Peyer's patch (tissue), 4 donors: ENCODE measurements around the gene MAGEE1. TPM values are rescaled to one million over a fixed set of nuclear protein-coding genes. Genes with fewer than 3 reads are reported as not detected.

Experiments used
- DNase-seq, 3 donors: peaks; one replicate each; pipeline ENCODE4 v3.0.0-alpha.2; 2017 to 2019
- H3K27ac ChIP-seq, 4 donors: fragments of 200-600 bp; sonication (generic); one replicate each; pipeline ENCODE4 v1.5.1; 2016 to 2019
- H3K27me3 ChIP-seq, 2 donors: fragments of 200-600 bp; sonication (generic); one replicate each; pipeline ENCODE4 v1.5.1; 2019
- H3K36me3 ChIP-seq, 3 donors: fragments of 200-600 bp; sonication (generic); one replicate each; pipeline ENCODE4 v1.5.1; 2016 to 2019
- H3K4me1 ChIP-seq, 4 donors: fragments of 200-600 bp; sonication (generic); one replicate each; pipeline ENCODE4 v1.5.1; 2016 to 2019
- H3K4me3 ChIP-seq, 4 donors: fragments of 200-600 bp; sonication (generic); 1 replicate in 3 of 4; 2 replicates in 1 of 4; pipeline ENCODE4 v1.5.1; 2016 to 2019; ENCODE audit warnings: mild to moderate bottlenecking in 1 of 4
- H3K9me3 ChIP-seq, 4 donors: fragments of 200-600 bp; sonication (generic); one replicate each; pipeline ENCODE4 v1.5.1; 2016 to 2019; ENCODE audit warnings: mild to moderate bottlenecking in 1 of 4
- POLR2A ChIP-seq, 2 donors: fragments of 450-650 bp; IDR thresholded peaks; one replicate each; pipeline ENCODE4 v1.5.1; 2017; ENCODE audit warnings: antibody characterized with exemption in 2 of 2, mild to moderate bottlenecking in 2 of 2, moderate library complexity in 2 of 2
- total RNA-seq, 4 donors: library from RNA; depleted of rRNA; stranded (reverse); fragments of >200 nt; gene quantifications; one replicate each; pipeline ENCODE4 v1.1.0, GENCODE V29; 2016
- TF ChIP-seq, protein P1 (sequence below), 6 experiments: fragments of 450-650 bp in 4 of 6; fragments of 200-600 bp in 2 of 6; sonication (generic) in 1 of 6; IDR thresholded peaks; one replicate each; pipeline ENCODE4 v1.5.1; 2017 to 2019; ENCODE audit warnings: antibody characterized with exemption in 6 of 6, mild to moderate bottlenecking in 3 of 6, moderate library complexity in 1 of 6

Gene MAGEE1
- total RNA-seq, 4 donors from 2014 or later = 0.35 to 0.80 TPM; not detected in 2

GRCh38 chrX:76428243-76429130 lies 977 bp downstream of the MAGEE1 start:
- H3K36me3 ChIP-seq = no peaks in the 10 kb centered on the region
- peaks cover 0 to 6% (median 0%) of the 10 kb centered on the region in 4 donors for H3K4me1 ChIP-seq
- no peaks in the 10 kb centered on the region for H3K9me3 ChIP-seq
- no peaks in the 10 kb centered on the region for H3K27me3 ChIP-seq
- peak; percentile 39 to 76 (median 50) for DNase-seq
- peak overlapping the region; percentile 53 to 61 (median 58) for H3K4me3 ChIP-seq
- peak overlapping the region in 2 of 4 donors; percentile 53 to 70 for H3K27ac ChIP-seq
- TF ChIP-seq, protein P1, sequence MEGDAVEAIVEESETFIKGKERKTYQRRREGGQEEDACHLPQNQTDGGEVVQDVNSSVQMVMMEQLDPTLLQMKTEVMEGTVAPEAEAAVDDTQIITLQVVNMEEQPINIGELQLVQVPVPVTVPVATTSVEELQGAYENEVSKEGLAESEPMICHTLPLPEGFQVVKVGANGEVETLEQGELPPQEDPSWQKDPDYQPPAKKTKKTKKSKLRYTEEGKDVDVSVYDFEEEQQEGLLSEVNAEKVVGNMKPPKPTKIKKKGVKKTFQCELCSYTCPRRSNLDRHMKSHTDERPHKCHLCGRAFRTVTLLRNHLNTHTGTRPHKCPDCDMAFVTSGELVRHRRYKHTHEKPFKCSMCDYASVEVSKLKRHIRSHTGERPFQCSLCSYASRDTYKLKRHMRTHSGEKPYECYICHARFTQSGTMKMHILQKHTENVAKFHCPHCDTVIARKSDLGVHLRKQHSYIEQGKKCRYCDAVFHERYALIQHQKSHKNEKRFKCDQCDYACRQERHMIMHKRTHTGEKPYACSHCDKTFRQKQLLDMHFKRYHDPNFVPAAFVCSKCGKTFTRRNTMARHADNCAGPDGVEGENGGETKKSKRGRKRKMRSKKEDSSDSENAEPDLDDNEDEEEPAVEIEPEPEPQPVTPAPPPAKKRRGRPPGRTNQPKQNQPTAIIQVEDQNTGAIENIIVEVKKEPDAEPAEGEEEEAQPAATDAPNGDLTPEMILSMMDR (IDR thresholded peaks at IDR 0.05) = no peak
- TF ChIP-seq POLR2A (IDR thresholded peaks at IDR 0.05) = no peak

DNA sequence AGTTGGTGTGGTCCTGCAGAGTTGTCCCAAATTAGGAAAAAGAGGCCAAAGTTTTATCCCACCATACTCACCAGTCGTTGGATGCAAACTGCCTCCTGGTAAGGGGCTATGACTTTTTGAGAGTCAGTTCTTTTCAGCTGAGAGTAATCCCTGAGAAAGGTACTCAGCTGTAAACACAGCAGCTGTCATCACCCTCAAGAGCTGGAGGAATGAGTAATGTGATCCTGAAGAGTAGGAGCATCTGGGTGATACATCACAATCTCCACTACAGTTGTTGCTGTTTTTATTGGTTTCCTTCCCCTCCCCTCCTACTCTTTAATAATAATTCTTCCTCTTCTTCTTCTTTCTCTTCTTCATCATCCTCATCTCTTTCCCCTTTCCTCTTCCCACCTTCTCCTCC lies 5.7 kb downstream of the MAGEE1 start:
- Histone ChIP-seq H3K4me3 (no peak overlapping the region), H3K27me3 (no peaks in the 10 kb centered on the region), H3K36me3 (no peaks in the 10 kb centered on the region), H3K9me3 (no peaks in the 10 kb centered on the region), H3K27ac (no peak overlapping the region), H3K4me1 (peaks cover 0 to 6% (median 0%) of the 10 kb centered on the region in 4 donors)
- DNase-seq = no peak
- TF ChIP-seq, protein P1 (IDR thresholded peaks at IDR 0.05) = no peak
- no peak for TF ChIP-seq POLR2A (IDR thresholded peaks at IDR 0.05)

- TF ChIP-seq, protein P1 (IDR thresholded peaks at IDR 0.05) = no peak
- no peak for TF ChIP-seq POLR2A (IDR thresholded peaks at IDR 0.05)
- Histone ChIP-seq H3K4me1 (no peaks in the 10 kb centered on the region), H3K9me3 (no peaks in the 10 kb centered on the region), H3K4me3 (no peak overlapping the region), H3K27me3 (no peaks in the 10 kb centered on the region), H3K36me3 (no peaks in the 10 kb centered on the region), H3K27ac (no peak overlapping the region)
- no peak for DNase-seq
These were observed 6.7 kb downstream of the MAGEE1 start for GRCh38 chrX:76434103-76434741.

DNA sequence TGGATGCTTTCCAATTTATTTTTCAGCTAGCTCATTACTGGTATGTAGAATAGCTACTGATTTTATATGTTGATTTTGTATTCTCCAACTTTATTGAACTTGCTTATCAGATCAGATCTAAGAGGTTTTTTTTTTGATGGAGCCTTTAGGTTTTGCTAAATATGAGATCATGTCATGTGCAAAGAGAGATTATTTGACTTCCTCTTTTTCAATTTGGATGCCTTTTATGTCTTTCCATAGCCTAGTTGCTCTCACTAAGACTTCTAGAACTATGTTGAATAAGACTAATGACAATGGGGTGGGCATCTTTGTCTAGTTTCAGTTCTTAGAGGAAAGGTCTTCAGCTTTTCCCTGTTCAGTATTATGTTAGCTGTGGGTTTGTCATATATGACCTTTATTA lies 11.7 kb downstream of the MAGEE1 start:
- Histone ChIP-seq H3K27me3 (no peaks in the 10 kb centered on the region), H3K4me1 (no peaks in the 10 kb centered on the region), H3K9me3 (no peaks in the 10 kb centered on the region), H3K4me3 (no peak overlapping the region), H3K27ac (no peak overlapping the region), H3K36me3 (no peaks in the 10 kb centered on the region)
- no peak for DNase-seq
- TF ChIP-seq, protein P1 (IDR thresholded peaks at IDR 0.05) = no peak
- no peak for TF ChIP-seq POLR2A (IDR thresholded peaks at IDR 0.05)

DNA sequence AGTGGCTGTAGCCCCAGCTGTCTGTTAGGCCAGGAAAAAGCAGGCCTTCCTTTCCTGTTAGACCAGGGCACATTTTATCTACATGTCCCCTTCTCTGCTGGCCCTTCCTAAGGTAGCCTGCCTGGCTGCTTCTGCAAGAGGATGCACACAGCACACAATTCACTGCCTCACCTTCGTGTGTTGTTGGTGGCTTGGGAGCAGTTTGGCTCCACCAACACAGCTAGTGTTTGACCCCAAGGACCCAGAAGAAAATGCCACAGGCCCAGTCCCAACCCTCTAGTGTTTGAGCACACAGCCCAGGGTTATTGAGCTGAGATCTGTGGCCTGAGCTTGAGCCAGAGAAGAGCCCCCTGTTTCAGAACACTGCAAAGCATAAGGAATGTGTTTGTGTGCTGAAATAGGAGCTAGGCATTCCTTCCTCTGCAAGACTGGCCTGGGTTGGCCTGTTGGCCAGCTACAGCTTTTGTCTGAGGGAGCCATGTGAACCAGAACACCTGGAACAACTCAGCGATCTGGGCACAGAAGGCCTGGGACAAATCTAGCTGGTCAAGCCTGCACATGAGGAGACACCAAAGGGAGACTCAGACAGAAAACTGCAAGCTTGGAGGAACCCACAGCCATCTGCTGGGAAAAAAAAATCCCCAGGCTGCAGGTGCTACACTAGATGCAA lies 26.4 kb downstream of the MAGEE1 start:
- no peaks in the 10 kb centered on the region for H3K27me3 ChIP-seq
- no peak overlapping the region for H3K27ac ChIP-seq
- H3K4me1 ChIP-seq = no peaks in the 10 kb centered on the region
- no peak overlapping the region for H3K4me3 ChIP-seq
- TF ChIP-seq, protein P1 (IDR thresholded peaks at IDR 0.05) = no peak
- no peak for TF ChIP-seq POLR2A (IDR thresholded peaks at IDR 0.05)
- H3K9me3 ChIP-seq = no peaks in the 10 kb centered on the region
- H3K36me3 ChIP-seq = no peaks in the 10 kb centered on the region
- DNase-seq = no peak
